ENCODE measurements around the gene TMEM132C.
"Not testable (repeated sequence)": the region's sequence is repeated elsewhere in the genome, so short reads cannot be mapped to it uniquely, and the experiment has no call there.

The TMEM132C gene

DNA sequence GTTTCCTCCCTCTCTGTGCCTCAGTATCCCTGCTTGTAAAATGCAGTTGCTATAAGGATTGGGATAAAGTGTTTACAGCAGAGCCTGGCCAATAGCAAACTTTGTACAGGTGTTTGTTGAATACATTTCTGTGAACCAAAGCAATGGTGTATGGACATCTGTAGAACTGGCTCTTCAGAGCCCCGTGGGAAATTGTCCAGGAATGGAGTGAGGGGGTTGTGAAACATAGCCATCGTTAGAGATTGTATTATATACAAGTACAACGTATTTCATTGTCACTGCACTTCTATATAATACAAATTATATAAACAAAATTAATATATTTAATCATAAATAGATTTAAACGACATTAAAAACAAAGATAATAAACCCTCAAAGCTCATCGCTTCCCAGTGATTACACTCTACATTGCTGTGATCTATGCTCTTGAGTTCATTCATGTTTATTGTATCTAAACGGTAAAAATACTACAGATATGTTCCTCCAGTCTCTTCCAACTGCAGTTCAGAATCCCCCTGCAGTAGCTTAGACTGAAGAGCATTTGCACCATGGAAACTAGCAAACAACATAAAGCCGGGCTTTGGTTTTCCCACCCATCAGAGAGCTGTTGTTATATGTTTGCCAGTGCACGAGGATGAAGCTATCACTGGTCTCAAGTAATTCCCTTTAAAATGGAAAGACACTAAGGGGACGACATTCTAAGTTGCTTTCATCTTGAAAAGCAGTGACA is 216.7 kb downstream of the TMEM132C start:
- DNase-seq (ENCODE audit: low read depth), result no peak

DNA sequence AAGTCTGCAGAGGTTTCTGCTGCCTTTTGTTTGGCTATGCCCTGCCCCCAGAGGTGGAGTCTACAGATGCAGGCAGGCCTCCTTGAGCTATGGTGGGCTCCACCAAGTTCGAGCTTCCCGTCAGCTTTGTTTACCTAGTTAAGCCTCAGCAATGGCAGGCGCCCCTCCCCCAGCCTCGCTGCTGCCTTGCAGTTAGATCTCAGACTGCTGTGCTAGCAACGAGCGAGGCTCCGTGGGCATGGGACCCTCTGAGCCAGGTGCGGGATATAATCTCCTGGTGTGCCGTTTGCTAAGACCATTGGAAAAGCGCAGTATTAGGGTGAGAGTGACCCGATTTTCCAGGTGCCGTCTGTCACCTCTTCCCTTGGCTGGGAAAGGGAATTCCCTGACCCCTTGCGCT is 230.4 kb downstream of the TMEM132C start:
- not testable (repeated sequence) for DNase-seq (ENCODE audit: low read depth)

DNA sequence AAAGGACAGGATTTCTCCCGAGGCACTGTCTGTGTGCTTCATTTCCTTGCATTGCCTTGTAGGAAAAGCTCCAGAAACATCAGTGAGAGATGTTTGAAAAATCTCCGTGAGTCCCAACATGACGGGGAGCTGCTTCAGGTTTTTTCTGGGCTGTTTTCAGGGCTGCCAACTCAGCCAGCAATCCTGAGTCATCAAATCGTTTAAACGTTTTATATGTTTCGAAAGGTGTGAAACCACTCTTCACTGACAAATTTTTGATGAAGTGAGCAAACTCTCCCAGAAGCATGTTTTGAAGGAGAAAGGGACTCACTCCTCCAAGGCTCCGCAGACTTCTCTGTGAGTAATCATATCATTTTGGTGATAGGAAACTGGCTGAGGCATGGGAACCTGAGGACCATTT is 240.5 kb downstream of the TMEM132C start:
- no peak for DNase-seq (ENCODE audit: low read depth)

DNA sequence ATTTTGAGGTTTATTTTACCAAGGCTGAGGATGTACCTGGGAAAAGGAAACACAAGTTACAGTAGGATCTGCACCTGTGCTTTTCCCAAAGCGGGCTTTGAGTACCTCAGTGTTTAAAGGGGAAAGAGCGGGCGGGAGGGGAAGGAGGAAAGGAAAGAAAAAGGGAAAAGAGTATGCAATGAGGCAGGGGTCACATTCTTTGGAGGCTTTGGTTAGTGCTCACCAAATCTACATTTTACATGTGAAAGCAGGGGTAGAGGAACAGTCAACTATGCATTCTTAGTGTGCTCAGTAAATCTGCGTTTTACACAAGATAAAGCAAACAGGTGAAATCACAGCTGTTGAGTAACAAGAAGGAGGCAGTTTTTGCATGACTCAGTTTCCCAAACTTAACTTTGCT is 242.2 kb downstream of the TMEM132C start:
- DNase-seq (ENCODE audit: low read depth), result no peak

DNA sequence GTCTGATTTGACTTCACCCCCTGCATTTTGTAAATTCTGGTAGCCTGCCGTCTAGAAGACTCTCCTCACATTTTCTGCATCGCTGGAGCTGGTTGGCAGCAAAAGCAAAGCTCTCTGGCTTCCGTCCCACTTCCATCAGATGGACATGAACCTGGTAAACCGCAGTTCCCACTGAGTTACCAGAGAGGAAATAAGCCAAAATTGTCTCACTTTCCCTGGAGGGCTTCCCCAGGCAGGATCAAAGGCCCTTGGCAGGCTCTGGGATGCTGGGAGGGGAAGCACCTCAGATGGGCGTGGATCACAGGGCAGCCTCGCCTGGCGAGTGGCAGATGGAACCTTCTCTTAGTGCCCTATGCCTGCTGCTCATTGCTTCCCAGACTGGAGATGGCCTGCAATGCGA is 243.5 kb downstream of the TMEM132C start:
- DNase-seq (ENCODE audit: low read depth), result no peak

DNA sequence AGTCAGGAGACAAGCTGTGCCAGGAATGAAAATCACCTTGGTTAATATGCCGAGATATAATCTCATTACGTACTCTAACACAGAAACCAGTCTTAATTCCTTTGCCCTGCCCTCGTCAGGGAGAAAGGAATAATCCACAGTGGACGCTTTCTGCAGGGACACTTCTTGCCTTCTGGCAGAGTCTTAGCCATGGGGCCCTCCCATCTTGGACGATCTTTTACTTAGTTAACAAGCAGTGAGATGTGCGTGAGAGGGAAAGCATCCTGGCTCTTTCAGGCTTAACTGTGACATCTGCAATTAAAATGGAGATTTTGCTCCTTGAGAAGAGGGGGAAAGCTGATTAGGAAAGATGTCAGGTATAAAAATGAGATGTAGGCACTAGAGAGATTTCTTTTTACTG is 246.4 kb downstream of the TMEM132C start:
- no peak for DNase-seq (ENCODE audit: low read depth)

DNA sequence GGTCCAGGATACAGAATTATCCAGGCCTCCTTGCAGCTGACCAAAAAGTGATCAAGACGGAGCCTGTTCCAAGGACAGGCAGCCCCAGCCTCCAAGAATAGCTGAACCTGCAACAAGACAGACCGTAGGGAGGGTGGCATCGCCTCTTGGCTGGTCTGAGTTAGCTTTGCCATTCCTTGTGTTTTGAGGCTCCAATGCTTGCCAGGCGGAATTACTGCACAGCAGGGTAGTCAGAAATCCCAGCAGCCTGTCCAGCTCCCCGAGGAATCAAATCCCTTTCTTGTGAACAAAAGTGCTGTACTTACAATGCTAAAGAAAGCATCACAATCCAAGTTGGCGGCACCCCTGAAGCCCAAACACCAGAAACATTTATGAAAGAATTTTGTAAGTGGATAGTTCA is 246.9 kb downstream of the TMEM132C start:
- no peak for DNase-seq (ENCODE audit: low read depth)

DNA sequence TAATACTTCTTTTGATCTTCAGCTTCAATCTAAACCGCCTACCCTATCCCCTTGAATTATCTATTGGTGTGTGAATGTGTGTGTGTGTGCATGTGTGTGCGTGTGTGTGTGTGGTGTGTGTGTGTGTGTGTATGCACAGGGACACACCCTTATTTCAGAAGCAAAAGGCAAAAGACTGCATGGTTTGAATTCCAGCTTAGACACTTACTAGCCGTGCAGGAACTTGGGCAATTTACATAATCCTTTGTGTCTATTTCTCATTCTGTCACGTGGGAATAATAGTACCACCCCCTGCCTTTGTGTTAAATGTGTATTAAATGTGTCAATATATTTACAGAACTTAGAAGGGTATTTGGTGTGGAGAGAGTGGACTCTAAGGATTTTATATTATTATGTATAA is 251.7 kb downstream of the TMEM132C start:
- no peak for DNase-seq (ENCODE audit: low read depth)

DNA sequence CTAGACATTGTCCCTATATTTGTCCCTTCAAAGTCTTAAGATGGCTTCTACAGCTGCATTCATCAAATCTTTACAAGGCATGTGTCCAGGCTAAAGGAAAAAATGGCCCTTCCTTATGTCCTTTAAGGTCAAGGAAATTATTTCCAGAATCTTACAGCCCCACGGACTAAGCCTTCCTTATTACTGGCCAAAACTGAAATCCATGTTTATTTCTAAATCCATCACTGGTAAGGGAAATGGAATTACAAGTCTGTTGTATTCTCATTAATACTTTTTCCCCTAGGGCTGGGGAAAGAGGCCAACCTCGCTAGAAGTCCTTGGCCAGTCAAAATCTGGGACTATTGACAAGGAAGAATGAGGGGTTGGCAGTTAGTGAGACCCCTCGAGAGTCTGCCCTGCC is 252.5 kb downstream of the TMEM132C start:
- DNase-seq (ENCODE audit: low read depth), result no peak

DNA sequence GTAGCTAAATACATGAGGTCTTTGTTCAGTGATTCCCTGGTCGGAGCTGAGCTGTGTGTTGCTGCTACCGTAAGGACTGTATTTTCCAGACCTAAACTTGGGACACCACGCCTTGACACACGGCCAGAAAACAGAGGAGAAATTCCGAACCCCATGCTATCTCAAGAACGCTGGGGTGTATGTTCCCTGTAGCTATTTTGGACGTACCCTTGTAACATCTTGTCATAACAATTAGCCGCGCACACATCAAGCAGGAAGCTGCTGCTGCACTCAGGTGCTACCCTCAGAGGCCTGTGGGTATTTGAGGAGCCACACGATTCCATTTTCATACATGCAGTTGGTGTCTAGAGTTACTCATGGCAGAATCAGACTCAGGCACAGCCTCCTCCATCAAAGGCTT is 255.0 kb downstream of the TMEM132C start:
- DNase-seq (ENCODE audit: low read depth), result no peak

DNA sequence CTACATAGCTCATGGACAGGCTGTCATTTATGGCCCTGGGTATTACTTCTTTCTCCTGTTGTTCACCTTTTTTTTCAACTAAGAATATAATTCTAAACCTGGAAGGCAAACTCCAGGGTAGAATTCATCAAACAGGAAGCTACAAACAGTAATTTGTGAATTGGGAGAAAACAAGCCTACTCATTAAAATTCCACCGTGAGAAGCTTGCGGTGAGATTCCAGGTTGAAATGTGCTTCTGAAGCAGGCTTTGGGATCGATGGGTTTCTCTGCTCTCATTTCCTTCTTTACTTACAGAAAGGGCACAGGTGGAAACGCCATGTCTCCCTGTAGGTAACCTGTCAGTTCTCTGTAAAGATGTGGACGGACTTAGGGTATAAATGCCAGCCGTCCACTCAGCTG is 257.5 kb downstream of the TMEM132C start:
- no peak for DNase-seq (ENCODE audit: low read depth)

DNA sequence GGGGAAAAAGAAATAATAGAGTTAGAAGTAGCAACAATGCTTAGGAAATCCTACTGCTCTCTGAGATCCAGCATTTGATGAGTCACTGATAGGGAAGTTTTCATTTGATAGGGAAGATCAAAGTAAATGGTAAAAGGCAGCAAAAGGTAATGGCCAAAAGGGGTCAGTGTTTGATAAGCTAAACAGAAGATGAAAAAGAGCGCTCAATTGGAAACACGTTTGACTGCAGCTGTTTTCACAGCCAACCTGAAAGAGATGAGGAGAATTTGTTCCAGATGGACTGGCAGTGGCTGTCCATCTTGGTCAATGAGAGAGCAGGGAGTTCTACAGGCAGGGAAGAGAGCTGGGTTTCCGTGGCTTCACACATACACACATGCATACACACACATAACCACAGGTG is 264.2 kb downstream of the TMEM132C start:
- DNase-seq (ENCODE audit: low read depth), result no peak

DNA sequence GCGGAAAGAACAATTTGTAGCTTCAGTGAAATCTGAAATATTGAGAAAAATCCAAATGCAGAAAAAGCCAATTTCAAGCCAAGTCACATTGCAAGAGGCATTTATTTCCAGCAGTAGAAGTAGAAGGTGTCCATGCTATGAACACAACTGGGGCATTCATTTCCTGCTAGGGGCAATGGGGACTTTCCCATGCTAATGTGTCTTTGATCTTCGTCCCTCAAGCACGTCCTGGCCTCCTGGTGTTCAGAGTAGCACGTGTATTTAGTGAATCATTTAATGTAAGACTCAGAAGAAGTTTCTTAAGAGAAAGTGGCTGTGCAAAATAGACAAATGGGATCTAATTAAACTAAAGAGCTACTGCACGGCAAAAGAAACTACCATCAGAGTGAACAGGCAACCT is 267.9 kb downstream of the TMEM132C start:
- DNase-seq (ENCODE audit: low read depth), result no peak

DNA sequence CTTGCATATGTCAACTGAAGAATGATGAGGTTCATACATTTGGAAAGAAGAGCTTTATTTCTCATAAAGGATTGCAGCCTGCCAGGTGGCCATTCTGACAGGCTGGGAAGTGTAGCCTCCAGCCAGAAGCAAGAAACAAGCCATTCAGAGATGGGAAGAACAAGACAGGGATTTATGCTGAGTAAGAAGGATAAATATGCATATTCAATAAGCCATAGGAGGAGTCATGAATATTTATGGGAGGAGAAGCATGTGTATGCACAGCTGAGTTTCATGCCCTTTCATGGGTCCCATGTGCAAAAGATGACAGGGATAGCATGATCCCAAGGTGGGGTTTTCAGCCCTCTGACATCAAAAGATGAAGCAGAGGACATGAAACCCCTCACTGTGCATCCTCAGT is 269.8 kb downstream of the TMEM132C start:
- no peak for DNase-seq (ENCODE audit: low read depth)

DNA sequence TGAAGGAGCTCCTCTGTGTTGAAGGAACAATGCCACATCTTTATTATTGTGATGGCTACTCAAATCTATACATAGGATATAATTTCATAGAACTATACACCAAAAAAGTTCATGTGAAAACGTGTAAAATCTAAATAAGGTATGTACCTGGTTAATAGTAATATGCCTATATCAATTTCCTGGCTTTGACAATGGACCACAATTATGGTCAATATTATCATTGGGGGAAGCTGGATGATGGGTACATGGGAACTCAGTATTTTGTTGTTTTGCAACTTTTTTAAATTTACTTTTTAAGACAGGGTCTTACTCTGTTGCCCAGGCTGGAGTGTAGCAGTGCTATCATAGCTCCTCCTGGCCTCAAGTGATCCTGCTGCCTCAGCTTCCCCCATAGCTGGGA is 270.7 kb downstream of the TMEM132C start:
- DNase-seq (ENCODE audit: low read depth), result no peak

DNA sequence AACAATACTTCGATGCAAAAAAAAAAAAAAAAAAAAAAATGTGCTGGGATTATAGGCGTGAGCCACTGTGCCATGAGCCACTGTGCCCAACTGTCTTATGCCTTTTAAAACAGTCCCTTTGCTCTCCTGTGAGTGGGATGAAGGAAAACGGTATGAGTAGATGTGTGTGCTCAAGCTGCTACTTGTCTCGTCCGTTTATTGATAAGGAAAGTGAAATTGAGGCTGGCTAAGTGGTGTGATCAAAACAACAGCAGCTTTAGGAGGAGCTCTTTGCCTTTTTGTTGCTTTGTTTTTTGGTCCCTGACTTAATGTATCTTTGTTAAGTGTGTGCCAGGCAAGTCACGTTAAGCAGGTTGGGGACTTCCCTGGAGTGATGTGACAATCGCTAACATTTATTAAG is 275.9 kb downstream of the TMEM132C start:
- DNase-seq (ENCODE audit: low read depth), result no peak

DNA sequence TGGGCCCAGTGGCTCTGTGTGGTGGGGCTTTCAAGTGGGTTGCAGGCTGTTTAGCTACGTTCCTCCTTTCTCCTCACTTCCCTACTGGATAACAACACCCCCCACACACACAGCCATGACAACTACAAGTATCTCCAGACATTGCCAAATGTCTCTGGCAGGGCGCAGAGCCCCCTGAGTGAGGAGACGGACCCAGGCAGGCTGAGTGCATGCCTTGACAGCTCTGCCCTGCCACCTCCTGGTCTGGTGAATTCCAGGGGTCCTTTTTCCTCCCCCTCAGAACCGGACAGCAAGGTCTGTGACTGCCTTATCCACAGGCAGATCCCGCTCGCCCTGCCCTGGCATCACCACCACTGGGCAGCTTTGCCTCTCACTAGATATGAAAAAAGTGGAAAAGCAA is 276.5 kb downstream of the TMEM132C start:
- no peak for DNase-seq (ENCODE audit: low read depth)

DNA sequence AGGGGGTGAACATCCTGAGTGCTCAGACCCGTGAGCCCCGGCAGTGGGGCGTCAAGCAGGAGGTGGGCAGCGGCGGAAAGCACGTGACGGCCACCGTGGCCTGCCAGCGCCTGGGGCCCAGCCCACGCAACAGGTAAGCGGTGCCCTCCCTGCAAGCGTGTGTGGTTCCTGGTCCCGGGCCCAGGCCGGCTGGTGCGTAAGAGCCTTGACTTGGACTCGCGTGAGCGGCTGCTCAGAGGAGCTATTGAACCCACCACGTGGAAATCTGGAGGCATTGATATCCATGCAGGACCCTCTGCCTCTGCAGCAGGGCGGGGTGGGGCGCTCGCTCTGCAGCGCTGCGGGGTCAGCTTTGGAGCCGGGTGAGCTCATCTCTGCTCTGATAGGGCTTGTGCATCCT is 277.0 kb downstream of the TMEM132C start:
- no peak for DNase-seq (ENCODE audit: low read depth)

DNA sequence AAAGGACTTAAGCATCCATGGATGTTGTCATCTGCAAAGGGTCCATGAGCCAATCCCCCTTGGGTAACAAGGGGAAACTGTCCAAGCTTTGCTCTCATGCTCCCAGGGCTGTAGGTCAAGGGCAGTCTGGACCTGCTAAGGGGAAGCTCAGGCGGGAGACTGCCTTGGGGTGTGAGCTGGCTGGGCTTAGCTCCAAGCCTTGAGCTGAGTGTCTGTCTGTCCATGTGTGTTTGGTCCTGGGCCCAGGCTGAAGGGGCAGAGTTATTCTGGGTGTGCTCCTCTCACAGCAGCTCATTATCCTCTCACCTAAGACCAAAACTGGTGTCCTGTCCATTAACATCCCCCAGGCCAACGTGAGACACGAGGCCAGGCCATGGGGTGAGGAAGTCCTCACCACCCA is 282.0 kb downstream of the TMEM132C start:
- no peak for DNase-seq (ENCODE audit: low read depth)

DNA sequence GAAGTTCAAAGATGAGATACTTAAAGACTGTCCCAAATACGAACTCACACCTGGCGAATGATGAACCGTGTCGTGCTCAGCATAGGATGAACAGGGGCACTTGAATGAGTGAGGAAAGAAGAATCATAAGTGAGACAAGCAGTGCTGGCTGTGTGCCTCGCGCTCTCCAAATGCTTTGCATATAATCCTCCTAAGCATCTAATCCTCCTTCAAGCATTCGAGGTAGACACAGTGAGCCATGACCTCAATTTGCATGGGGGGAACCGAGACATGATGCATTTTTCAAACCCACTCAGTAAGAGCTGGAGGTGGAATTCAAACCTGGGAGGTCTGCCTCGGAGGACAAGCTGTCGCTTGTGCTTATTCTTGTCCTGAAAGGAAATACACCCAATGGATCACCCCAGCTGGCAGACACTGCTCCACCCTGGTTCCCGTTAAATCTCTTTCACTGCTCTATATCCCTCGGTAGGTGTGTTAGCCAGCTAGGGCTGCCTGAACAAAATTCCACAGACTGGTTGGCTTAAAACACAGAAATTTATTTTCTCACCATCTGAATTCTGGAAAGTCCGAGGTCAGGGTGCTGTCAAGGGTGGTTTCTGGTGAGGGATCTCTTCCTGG is 282.7 kb downstream of the TMEM132C start:
- no peak for DNase-seq (ENCODE audit: low read depth)

DNA sequence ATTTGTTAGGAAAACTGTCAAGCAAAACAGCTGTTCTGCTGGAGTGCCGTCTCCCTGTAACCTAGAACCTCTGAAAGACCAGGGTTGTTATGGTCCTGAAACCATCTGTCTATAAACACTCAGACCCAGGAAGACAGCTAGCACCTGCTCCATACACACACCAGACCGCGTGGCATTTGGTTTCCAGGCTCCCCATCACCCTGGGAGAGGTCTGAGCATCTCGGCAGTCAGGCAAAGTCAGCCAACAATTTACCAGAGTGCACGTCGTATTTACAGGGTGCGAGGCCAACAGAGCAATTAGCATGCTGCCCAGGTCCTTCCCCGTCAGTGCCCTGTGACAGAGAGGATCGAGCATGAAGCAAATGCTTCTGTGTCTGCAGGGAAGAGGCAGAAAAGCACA is 284.3 kb downstream of the TMEM132C start:
- no peak for DNase-seq (ENCODE audit: low read depth)

DNA sequence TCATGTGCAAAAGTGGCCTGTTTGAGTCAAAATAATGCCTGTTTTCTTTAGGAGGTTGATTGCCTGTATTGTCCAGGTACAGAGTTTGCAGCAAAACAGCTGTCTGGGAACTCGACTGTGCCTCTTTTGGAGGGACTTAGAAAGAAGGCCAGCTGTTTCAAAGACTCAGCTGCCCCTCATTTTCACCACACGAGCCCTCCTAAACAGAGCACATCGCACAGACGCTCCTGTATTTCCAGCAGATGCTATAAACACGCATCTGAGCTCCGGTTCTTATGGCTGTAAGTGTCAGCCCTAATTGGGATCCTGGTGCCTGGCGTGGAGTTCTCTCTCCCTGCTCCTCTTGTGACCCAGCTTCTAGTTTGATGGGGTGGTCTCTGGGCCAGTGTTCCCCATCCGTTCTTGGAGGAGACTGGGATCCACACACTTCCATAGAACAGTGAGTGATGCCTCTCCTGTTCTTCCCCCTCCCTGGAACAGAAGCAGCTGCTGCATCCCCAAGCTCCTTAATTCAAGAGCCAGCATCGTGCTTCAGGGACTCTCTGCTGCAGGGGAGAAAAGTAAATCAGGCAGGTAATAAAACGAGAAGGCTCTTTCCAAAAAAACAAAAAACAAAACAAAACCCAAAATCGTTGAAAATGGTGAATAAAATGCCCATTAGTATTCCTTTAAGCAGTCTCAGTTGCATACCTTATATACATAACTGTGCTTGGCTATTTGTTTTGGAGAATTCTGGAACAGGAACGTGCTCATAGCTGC is 287.8 kb downstream of the TMEM132C start:
- DNase-seq (ENCODE audit: low read depth), result no peak

DNA sequence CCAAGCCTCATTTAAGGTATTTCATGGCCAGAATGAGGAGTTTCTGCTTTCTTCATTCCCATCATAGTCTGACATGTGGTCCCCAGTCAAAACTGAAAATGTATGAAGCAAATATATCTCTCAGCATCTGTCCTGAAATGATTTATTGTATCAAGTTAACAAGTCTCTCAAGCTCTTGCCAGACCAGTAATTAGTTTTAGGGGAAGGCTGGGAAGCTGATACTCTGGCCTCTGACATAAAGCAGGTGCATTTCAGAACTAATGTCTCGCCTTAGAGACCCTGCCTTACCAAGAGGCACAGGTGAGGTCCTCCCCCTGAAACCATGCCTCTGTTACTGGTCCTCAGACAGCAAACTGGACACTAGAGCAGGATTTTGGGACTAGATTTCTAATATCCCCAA is 290.3 kb downstream of the TMEM132C start:
- DNase-seq (ENCODE audit: low read depth), result no peak
